K562 (cell line): ENCODE measurements around the gene ELOB. TPM values are rescaled to one million over a fixed set of nuclear protein-coding genes. Genes with fewer than 3 reads are reported as not detected.

Experiments
- ARID1B ChIP-seq: fragments of 450-650 bp; IDR thresholded peaks from 2 replicates; pipeline ENCODE4 v1.6.1; 2016; ENCODE audit warnings: antibody characterized with exemption, mild to moderate bottlenecking, inconsistent platforms
- DNMT1 ChIP-seq: fragments of 450-650 bp; IDR thresholded peaks from 2 replicates; pipeline ENCODE4 v1.6.1; 2016; ENCODE audit warnings: antibody characterized with exemption, mild to moderate bottlenecking
- ETV1 ChIP-seq: fragments of 450-650 bp; conservative IDR thresholded peaks from 2 replicates; pipeline ENCODE4 v1.6.1; 2016; ENCODE audit warnings: missing genetic modification characterization, control low read depth, low read depth, missing compliant biosample characterization
- HMG20A ChIP-seq: fragments of 450-650 bp; formaldehyde crosslinking; conservative IDR thresholded peaks from 2 replicates; pipeline ENCODE4 v1.4.0; 2020; ENCODE audit warnings: mild to moderate bottlenecking, mixed read lengths
- L3MBTL2 ChIP-seq: fragments of 450-650 bp; IDR thresholded peaks from 2 replicates; pipeline ENCODE4 v1.6.1; 2016; ENCODE audit warnings: mild to moderate bottlenecking, moderate library complexity
- MCM2 ChIP-seq: fragments of 450-650 bp; IDR thresholded peaks from 2 replicates; pipeline ENCODE4 v1.6.1; 2017; ENCODE audit warnings: low read depth, mild to moderate bottlenecking
- PURB ChIP-seq: sonication (generic); formaldehyde crosslinking; IDR thresholded peaks from 2 replicates; pipeline ENCODE4 v1.9.0; 2021; ENCODE audit warnings: low read depth, mild to moderate bottlenecking, missing genetic modification reagents
- U2AF1 ChIP-seq: fragments of 200-400 bp; formaldehyde crosslinking; optimal IDR thresholded peaks from 2 replicates; pipeline ENCODE3; 2017; ENCODE audit warnings: mild to moderate bottlenecking, low read depth, low read length, moderate library complexity
- ZBTB7A ChIP-seq: IDR thresholded peaks from 2 replicates; pipeline ENCODE4 v1.6.1; 2011; ENCODE audit warnings: low read depth, mild to moderate bottlenecking, low read length, moderate library complexity, borderline replicate concordance; ENCODE audit not compliant: control insufficient read depth
- ZNF124 ChIP-seq: sonication (generic); formaldehyde crosslinking; IDR thresholded peaks from 2 replicates; pipeline ENCODE4 v1.8.1; 2022; ENCODE audit warnings: missing genetic modification reagents
- ZNF507 ChIP-seq: conservative IDR thresholded peaks from 2 replicates; pipeline ENCODE4 v1.6.1; 2017; ENCODE audit warnings: missing genetic modification characterization, missing compliant biosample characterization
- ZNF76 ChIP-seq: fragments of 250-450 bp; sonication (Bioruptor Pico); IDR thresholded peaks from 2 replicates; pipeline ENCODE4 v1.4.0; 2020; ENCODE audit warnings: mild to moderate bottlenecking, moderate library complexity, borderline replicate concordance
- ZNF77 ChIP-seq: fragments of 250-450 bp; sonication (Bioruptor Pico); IDR thresholded peaks from 2 replicates; pipeline ENCODE4 v1.5.0; 2020
- ZNF830 ChIP-seq: fragments of 250-450 bp; sonication (Bioruptor Pico); IDR thresholded peaks from 2 replicates; pipeline ENCODE4 v1.5.0; 2021; ENCODE audit warnings: mild to moderate bottlenecking
- polyA plus RNA-seq, 8 experiments: library from polyadenylated mRNA; depleted of rRNA in 4 of 8; stranded (reverse) in 5 of 8; unstranded in 3 of 8; fragments of >200 nt; fragmentation: Nextera tagmentation in 2 of 8; fragmentation: Illumina TruSeq in 1 of 8; extraction: Ambion mirVana in 2 of 8; extraction: Trizol in 1 of 8; gene quantifications; 2 replicates each; pipeline versions ENCODE4 v1.2.1 to v1.2.3, GENCODE V29; 2011 to 2014; ENCODE audit warnings: inconsistent platforms in 1 of 8, missing spikeins in 1 of 8
- total RNA-seq, 7 experiments: library from RNA; depleted of rRNA in 6 of 7; stranded (reverse); fragments of >200 nt in 6 of 7; fragmentation: Illumina TruSeq in 2 of 7; extraction: Trizol in 2 of 7; gene quantifications; 2 replicates each; pipeline versions ENCODE4 v1.2.1 to v1.2.3, GENCODE V29; 2011 to 2021; ENCODE audit warnings: low replicate concordance in 1 of 7
- TF ChIP-seq, protein P1 (sequence below): fragments of 450-650 bp; formaldehyde crosslinking; IDR thresholded peaks from 2 replicates; pipeline ENCODE4 v1.4.0; 2022; ENCODE audit warnings: missing genetic modification characterization
- TF ChIP-seq, protein P2 (sequence below), 3 experiments: IDR thresholded peaks in 2 of 3; conservative IDR thresholded peaks in 1 of 3; 2 replicates each; pipeline ENCODE4 v1.5.1; 2011 to 2012; ENCODE audit warnings: low read length in 3 of 3, mild to moderate bottlenecking in 3 of 3, control low read depth in 2 of 3, improper control_type of control experiment in 1 of 3, inconsistent platforms in 1 of 3, low read depth in 1 of 3, mixed read lengths in 1 of 3, moderate library complexity in 1 of 3; ENCODE audit not compliant: insufficient read depth in 2 of 3
- TF ChIP-seq, protein P3 (sequence below): fragments of 150-350 bp; conservative IDR thresholded peaks from 2 replicates; pipeline ENCODE4 v1.6.1; 2014; ENCODE audit warnings: low read length
- TF ChIP-seq, protein P4 (sequence below), 2 experiments: IDR thresholded peaks; 2 replicates each; pipeline ENCODE4 v1.6.1; 2012; ENCODE audit warnings: improper control_type of control experiment in 2 of 2, low read depth in 2 of 2, low read length in 2 of 2, borderline replicate concordance in 1 of 2

ELOB gene
- total and polyA plus RNA-seq, 9 of the 15 experiments (the other 6 are each of a cell fraction or from before 2014, with no cell fraction given): 63.2 to 791 (median 237) TPM

DNA sequence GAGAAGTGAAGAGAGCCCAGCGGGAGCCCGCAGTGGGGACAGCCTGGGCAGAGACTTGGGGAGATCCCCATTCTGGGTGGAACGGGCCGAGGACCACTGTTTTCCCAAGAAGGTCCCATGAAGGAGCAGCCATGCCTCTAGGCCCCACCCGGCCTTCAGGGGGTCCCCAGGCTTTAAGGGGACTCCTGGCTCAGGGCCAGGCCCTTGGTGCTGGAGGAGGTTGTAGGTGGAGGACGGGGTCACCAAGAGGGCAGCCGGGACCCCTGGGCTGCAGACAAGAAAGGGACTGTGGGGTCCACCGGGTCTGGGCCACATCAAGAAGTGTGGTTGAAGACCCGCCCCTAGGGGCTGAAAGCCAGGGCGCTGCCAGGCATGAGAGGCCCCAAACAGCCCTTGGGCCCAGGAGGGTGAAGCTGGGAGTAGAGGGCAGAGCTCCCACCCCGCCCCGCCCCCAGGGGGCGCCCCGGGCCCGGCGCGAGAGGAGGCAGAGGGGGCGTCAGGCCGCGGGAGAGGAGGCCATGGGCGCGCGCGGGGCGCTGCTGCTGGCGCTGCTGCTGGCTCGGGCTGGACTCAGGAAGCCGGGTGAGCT is 39.8 kb upstream of the ELOB start, which contains the start of gene PRSS21 (continued):
- peak; percentile 96 for TF ChIP-seq ZBTB7A
- TF ChIP-seq, protein P1, sequence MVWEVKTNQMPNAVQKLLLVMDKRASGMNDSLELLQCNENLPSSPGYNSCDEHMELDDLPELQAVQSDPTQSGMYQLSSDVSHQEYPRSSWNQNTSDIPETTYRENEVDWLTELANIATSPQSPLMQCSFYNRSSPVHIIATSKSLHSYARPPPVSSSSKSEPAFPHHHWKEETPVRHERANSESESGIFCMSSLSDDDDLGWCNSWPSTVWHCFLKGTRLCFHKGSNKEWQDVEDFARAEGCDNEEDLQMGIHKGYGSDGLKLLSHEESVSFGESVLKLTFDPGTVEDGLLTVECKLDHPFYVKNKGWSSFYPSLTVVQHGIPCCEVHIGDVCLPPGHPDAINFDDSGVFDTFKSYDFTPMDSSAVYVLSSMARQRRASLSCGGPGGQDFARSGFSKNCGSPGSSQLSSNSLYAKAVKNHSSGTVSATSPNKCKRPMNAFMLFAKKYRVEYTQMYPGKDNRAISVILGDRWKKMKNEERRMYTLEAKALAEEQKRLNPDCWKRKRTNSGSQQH (CRISPR knock-in tag): no peak
- TF ChIP-seq PURB (CRISPR knock-in tag): no peak
- TF ChIP-seq ETV1: no peak
- TF ChIP-seq ZNF830 (CRISPR knock-in tag): no peak
- TF ChIP-seq, protein P2, sequence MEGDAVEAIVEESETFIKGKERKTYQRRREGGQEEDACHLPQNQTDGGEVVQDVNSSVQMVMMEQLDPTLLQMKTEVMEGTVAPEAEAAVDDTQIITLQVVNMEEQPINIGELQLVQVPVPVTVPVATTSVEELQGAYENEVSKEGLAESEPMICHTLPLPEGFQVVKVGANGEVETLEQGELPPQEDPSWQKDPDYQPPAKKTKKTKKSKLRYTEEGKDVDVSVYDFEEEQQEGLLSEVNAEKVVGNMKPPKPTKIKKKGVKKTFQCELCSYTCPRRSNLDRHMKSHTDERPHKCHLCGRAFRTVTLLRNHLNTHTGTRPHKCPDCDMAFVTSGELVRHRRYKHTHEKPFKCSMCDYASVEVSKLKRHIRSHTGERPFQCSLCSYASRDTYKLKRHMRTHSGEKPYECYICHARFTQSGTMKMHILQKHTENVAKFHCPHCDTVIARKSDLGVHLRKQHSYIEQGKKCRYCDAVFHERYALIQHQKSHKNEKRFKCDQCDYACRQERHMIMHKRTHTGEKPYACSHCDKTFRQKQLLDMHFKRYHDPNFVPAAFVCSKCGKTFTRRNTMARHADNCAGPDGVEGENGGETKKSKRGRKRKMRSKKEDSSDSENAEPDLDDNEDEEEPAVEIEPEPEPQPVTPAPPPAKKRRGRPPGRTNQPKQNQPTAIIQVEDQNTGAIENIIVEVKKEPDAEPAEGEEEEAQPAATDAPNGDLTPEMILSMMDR (IDR thresholded peaks at IDR 0.05 in 2 of 3, conservative IDR thresholded peaks at IDR 0.05 in 1 of 3; ENCODE audit: insufficient read depth in 2 of 3, low read depth in 1 of 3, low read length in 3 of 3): peak; percentile 53 to 78 (median 66)
- TF ChIP-seq ARID1B: no peak
- TF ChIP-seq ZNF77 (CRISPR knock-in tag): no peak
- no peak for TF ChIP-seq U2AF1
- TF ChIP-seq, protein P3, sequence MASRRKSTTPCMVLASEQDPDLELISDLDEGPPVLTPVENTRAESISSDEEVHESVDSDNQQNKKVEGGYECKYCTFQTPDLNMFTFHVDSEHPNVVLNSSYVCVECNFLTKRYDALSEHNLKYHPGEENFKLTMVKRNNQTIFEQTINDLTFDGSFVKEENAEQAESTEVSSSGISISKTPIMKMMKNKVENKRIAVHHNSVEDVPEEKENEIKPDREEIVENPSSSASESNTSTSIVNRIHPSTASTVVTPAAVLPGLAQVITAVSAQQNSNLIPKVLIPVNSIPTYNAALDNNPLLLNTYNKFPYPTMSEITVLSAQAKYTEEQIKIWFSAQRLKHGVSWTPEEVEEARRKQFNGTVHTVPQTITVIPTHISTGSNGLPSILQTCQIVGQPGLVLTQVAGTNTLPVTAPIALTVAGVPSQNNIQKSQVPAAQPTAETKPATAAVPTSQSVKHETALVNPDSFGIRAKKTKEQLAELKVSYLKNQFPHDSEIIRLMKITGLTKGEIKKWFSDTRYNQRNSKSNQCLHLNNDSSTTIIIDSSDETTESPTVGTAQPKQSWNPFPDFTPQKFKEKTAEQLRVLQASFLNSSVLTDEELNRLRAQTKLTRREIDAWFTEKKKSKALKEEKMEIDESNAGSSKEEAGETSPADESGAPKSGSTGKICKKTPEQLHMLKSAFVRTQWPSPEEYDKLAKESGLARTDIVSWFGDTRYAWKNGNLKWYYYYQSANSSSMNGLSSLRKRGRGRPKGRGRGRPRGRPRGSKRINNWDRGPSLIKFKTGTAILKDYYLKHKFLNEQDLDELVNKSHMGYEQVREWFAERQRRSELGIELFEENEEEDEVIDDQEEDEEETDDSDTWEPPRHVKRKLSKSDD: no peak
- TF ChIP-seq DNMT1: no peak
- TF ChIP-seq, protein P4, sequence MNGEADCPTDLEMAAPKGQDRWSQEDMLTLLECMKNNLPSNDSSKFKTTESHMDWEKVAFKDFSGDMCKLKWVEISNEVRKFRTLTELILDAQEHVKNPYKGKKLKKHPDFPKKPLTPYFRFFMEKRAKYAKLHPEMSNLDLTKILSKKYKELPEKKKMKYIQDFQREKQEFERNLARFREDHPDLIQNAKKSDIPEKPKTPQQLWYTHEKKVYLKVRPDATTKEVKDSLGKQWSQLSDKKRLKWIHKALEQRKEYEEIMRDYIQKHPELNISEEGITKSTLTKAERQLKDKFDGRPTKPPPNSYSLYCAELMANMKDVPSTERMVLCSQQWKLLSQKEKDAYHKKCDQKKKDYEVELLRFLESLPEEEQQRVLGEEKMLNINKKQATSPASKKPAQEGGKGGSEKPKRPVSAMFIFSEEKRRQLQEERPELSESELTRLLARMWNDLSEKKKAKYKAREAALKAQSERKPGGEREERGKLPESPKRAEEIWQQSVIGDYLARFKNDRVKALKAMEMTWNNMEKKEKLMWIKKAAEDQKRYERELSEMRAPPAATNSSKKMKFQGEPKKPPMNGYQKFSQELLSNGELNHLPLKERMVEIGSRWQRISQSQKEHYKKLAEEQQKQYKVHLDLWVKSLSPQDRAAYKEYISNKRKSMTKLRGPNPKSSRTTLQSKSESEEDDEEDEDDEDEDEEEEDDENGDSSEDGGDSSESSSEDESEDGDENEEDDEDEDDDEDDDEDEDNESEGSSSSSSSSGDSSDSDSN (IDR thresholded peaks at IDR 0.05; ENCODE audit: borderline replicate concordance in 1 of 2, low read depth in 2 of 2, low read length in 2 of 2): no peak
- no peak for TF ChIP-seq ZNF507 (tag)
- no peak for TF ChIP-seq MCM2
- no peak for TF ChIP-seq ZNF76 (CRISPR knock-in tag)
- TF ChIP-seq HMG20A (CRISPR knock-in tag): no peak
- no peak for TF ChIP-seq ZNF124 (CRISPR knock-in tag)
- TF ChIP-seq L3MBTL2: no peak
